ENCODE data around the gene RETREG3.
"Not testable (repeated sequence)": the region's sequence is repeated elsewhere in the genome, so short reads cannot be mapped to it uniquely, and the experiment has no call there.

Gene RETREG3

GRCh38 chr17:42609182-42609813, at the start of gene RETREG3, which contains the start of gene TUBG1:
Gene RETREG3 (minus strand): TSS chr17:42609374. CDS start chr17:42609324, 50 bp downstream.
Gene TUBG1 (plus strand): TSS chr17:42609683. CDS start chr17:42609738, 55 bp downstream.
- peak; percentile 94 for DNase-seq

GRCh38 chr17:42657824-42658588, 48.8 kb upstream of the RETREG3 start:
- DNase-seq: no peak

- DNase-seq: no peak
Observed at GRCh38 chr17:42655528-42655927, 46.4 kb upstream of the RETREG3 start.

GRCh38 chr17:42653179-42654124, 44.3 kb upstream of the RETREG3 start:
- DNase-seq: no peak

GRCh38 chr17:42651392-42651791, 42.2 kb upstream of the RETREG3 start:
- DNase-seq: no peak

GRCh38 chr17:42647778-42648177, 38.6 kb upstream of the RETREG3 start:
- DNase-seq: no peak

- no peak for DNase-seq
Observed at GRCh38 chr17:42642336-42642735, 33.2 kb upstream of the RETREG3 start.

- no peak for DNase-seq
Observed at GRCh38 chr17:42640121-42640520, 30.9 kb upstream of the RETREG3 start.

GRCh38 chr17:42639525-42640113, 30.4 kb upstream of the RETREG3 start:
- DNase-seq: no peak

GRCh38 chr17:42632949-42633444, 23.8 kb upstream of the RETREG3 start:
- DNase-seq: no peak

- DNase-seq: no peak
Observed at GRCh38 chr17:42629411-42630009, 20.3 kb upstream of the RETREG3 start.

- not testable (repeated sequence) for DNase-seq
Observed at GRCh38 chr17:42627032-42627764, 18.0 kb upstream of the RETREG3 start.

- DNase-seq: no peak
Observed at GRCh38 chr17:42623732-42624596, 14.8 kb upstream of the RETREG3 start.

- no peak for DNase-seq
Observed at GRCh38 chr17:42623271-42623670, 14.1 kb upstream of the RETREG3 start.

- DNase-seq: not testable (repeated sequence)
Observed at GRCh38 chr17:42621987-42622386, 12.8 kb upstream of the RETREG3 start.

- DNase-seq: peak; percentile 36
Observed at GRCh38 chr17:42618442-42619150, 9.4 kb upstream of the RETREG3 start.

GRCh38 chr17:42617956-42618431, 8.8 kb upstream of the RETREG3 start:
- DNase-seq: no peak

- no peak for DNase-seq
Observed at GRCh38 chr17:42613699-42614295, 4.6 kb upstream of the RETREG3 start.

GRCh38 chr17:42612013-42612412, 2.8 kb upstream of the RETREG3 start:
- DNase-seq: no peak

Measured in NCI-H510A (cell line).